Measurements from ENCODE around the gene UVRAG. TPM values are rescaled to one million over a fixed set of nuclear protein-coding genes. Genes with fewer than 3 reads are reported as not detected.

Gene UVRAG
- total RNA-seq, 1 experiment from 2014 or later, result 13.0 TPM

- H3K27ac ChIP-seq (ENCODE audit: low read length), result peak overlapping the region; percentile 97
- H3K4me2 ChIP-seq (ENCODE audit: low read length), result peak overlapping the region; percentile 75
- peak; percentile 53 for ATAC-seq
- peaks cover 25% of the 10 kb centered on the region for H3F3A ChIP-seq (ENCODE audit: low read length, unreplicated experiment)
- no peaks in the 10 kb centered on the region for H4K20me1 ChIP-seq (ENCODE audit: low read length)
- peak overlapping the region; percentile 41 for H3K4me3 ChIP-seq (ENCODE audit: low read length)
- intact Hi-C loops (cut with micrococcal nuclease), result loop anchor here (1.0 to 5.0 kb wide), 7 partner anchors 22 to 219 kb away; no protein-coding TSS in a partner anchor
- peaks cover 65% of the 10 kb centered on the region for H3K4me1 ChIP-seq (ENCODE audit: insufficient read depth, low read length)
- H3K36me3 ChIP-seq (ENCODE audit: low read depth, low read length), result peaks cover 6% of the 10 kb centered on the region
- no peaks in the 10 kb centered on the region for H3K27me3 ChIP-seq (ENCODE audit: low read length)
- CTCF ChIA-PET, result interaction anchor here (0.5 to 0.6 kb wide), 2 partner anchors 24 to 488 kb away, joined by 3 read pairs; no protein-coding TSS in a partner anchor
- H2AFZ ChIP-seq (ENCODE audit: low read length), result no peak overlapping the region
- peak overlapping the region; percentile 82 for H3K9ac ChIP-seq (ENCODE audit: low read length)
- POLR2A ChIA-PET (ENCODE audit: unreplicated experiment), result interaction anchor here (0.6 kb wide), 1 partner anchor 15 kb away, joined by 4 read pairs; no protein-coding TSS in a partner anchor
- TF ChIP-seq EZH2phosphoT487 (IDR thresholded peaks at IDR 0.05; ENCODE audit: borderline replicate concordance, low read length), result no peak
- no peak for TF ChIP-seq CTCF (conservative IDR thresholded peaks at IDR 0.05; ENCODE audit: low read depth, low read length)
- TF ChIP-seq EZH2 (IDR thresholded peaks at IDR 0.05; ENCODE audit: low read length, unreplicated experiment), result no peak
- DNase-seq, result peak; percentile 60
- no peaks in the 10 kb centered on the region for H3K9me3 ChIP-seq (ENCODE audit: low read length)
- H3K9me2 ChIP-seq (replicated peaks; ENCODE audit: low read length), result no peaks in the 10 kb centered on the region
- TSS peak; percentile 74 for BruUV-seq (replicated peaks)
- 0 out of 2 replicates have a peak, but pooled peaks cover 9% of the 10 kb centered on the region for H3K79me2 ChIP-seq (ENCODE audit: low read length)
Observed at GRCh38 chr11:76030968-76031590, 216.1 kb downstream of the UVRAG start.

- Histone ChIP-seq H3K27me3 (ENCODE audit: low read length) (no peaks in the 10 kb centered on the region), H3F3A (ENCODE audit: low read length, unreplicated experiment) (peaks cover 25% of the 10 kb centered on the region), H2AFZ (ENCODE audit: low read length) (no peak overlapping the region), H3K27ac (ENCODE audit: low read length) (peak overlapping the region; percentile 97), H3K4me2 (ENCODE audit: low read length) (peak overlapping the region; percentile 66), H3K9me2 (replicated peaks; ENCODE audit: low read length) (no peaks in the 10 kb centered on the region), H3K4me1 (ENCODE audit: insufficient read depth, low read length) (peaks cover 74% of the 10 kb centered on the region), H3K4me3 (ENCODE audit: low read length) (peak overlapping the region; percentile 30; the same call in 1 of the 2 replicates), H3K36me3 (ENCODE audit: low read depth, low read length) (peaks cover 5% of the 10 kb centered on the region), H4K20me1 (ENCODE audit: low read length) (no peaks in the 10 kb centered on the region), H3K79me2 (ENCODE audit: low read length) (0 out of 2 replicates have a peak, but pooled peaks cover 9% of the 10 kb centered on the region), H3K9me3 (ENCODE audit: low read length) (no peaks in the 10 kb centered on the region), H3K9ac (ENCODE audit: low read length) (peak overlapping the region; percentile 82)
- POLR2A ChIA-PET (ENCODE audit: unreplicated experiment), result interaction anchor here (0.6 kb wide), 2 partner anchors 106 to 132 kb away, joined by 3 to 9 read pairs; no protein-coding TSS in a partner anchor
- no peak for TF ChIP-seq EZH2phosphoT487 (IDR thresholded peaks at IDR 0.05; ENCODE audit: borderline replicate concordance, low read length)
- DNase-seq (no peak), ATAC-seq (no peak)
- CTCF ChIA-PET, result no interaction called here
- BruUV-seq (replicated peaks), result no TSS peak
- intact Hi-C loops (cut with micrococcal nuclease), result loop anchor here (5.0 kb wide), 2 partner anchors 49 to 221 kb away; no protein-coding TSS in a partner anchor
Observed at GRCh38 chr11:76033699-76034098, 218.7 kb downstream of the UVRAG start.

GRCh38 chr11:76035020-76035419 is 220.0 kb downstream of the UVRAG start:
- Histone ChIP-seq H3F3A (ENCODE audit: low read length, unreplicated experiment) (peaks cover 16% of the 10 kb centered on the region), H3K4me2 (ENCODE audit: low read length) (no peak overlapping the region), H3K79me2 (ENCODE audit: low read length) (0 out of 2 replicates have a peak, but pooled peaks cover 9% of the 10 kb centered on the region), H3K4me3 (ENCODE audit: low read length) (no peak overlapping the region), H3K4me1 (ENCODE audit: insufficient read depth, low read length) (peaks cover 64% of the 10 kb centered on the region), H3K9me3 (ENCODE audit: low read length) (no peaks in the 10 kb centered on the region), H3K27me3 (ENCODE audit: low read length) (no peaks in the 10 kb centered on the region), H2AFZ (ENCODE audit: low read length) (no peak overlapping the region), H3K36me3 (ENCODE audit: low read depth, low read length) (no peaks in the 10 kb centered on the region), H3K9ac (ENCODE audit: low read length) (peak overlapping the region; percentile 82; the same call in 1 of the 2 replicates), H3K9me2 (replicated peaks; ENCODE audit: low read length) (no peaks in the 10 kb centered on the region), H3K27ac (ENCODE audit: low read length) (peak overlapping the region; percentile 97; the same call in 1 of the 2 replicates), H4K20me1 (ENCODE audit: low read length) (no peaks in the 10 kb centered on the region)
- ChIA-PET CTCF (no interaction called here), POLR2A (ENCODE audit: unreplicated experiment) (interaction anchor here (0.6 kb wide), 1 partner anchor 102 kb away, joined by 3 read pairs; no protein-coding TSS in a partner anchor)
- ATAC-seq, result no peak
- intact Hi-C loops (cut with micrococcal nuclease), result no loop called here
- DNase-seq, result no peak
- BruUV-seq (replicated peaks), result no TSS peak
- TF ChIP-seq EZH2 (IDR thresholded peaks at IDR 0.05; ENCODE audit: low read length, unreplicated experiment), result no peak

All from PC-3 (cell line).